Testis (tissue), 3 donors: ENCODE measurements around the gene WNT4. TPM values are rescaled to one million over a fixed set of nuclear protein-coding genes. Genes with fewer than 3 reads are reported as not detected.

ENCODE experiments used
- DNase-seq: peaks from one replicate; pipeline ENCODE4 v3.0.0-alpha.2; 2019
- H3K27ac ChIP-seq, 2 donors: fragments of 200-600 bp; sonication (generic); one replicate each; pipeline ENCODE4 v1.5.1; 2019
- H3K27me3 ChIP-seq: fragments of 200-600 bp; sonication (generic); one replicate; pipeline ENCODE4 v1.5.1; 2019
- H3K36me3 ChIP-seq: fragments of 200-600 bp; sonication (generic); one replicate; pipeline ENCODE4 v1.5.1; 2017; ENCODE audit warnings: low read depth; ENCODE audit errors: missing control alignments
- H3K4me1 ChIP-seq: fragments of 200-600 bp; sonication (generic); one replicate; pipeline ENCODE4 v1.5.1; 2019
- H3K4me3 ChIP-seq, 2 donors: fragments of 200-600 bp; sonication (generic); one replicate each; pipeline ENCODE4 v1.5.1; 2017 to 2019
- H3K9me3 ChIP-seq: fragments of 200-600 bp; sonication (generic); one replicate; pipeline ENCODE4 v1.5.1; 2017
- CTCF ChIP-seq, 3 experiments: fragments of 450-650 bp in 2 of 3; fragments of 200-600 bp in 1 of 3; sonication (generic) in 1 of 3; IDR thresholded peaks; one replicate each; pipeline ENCODE4 v1.5.1; 2016 to 2019; ENCODE audit warnings: antibody characterized with exemption in 3 of 3, mild to moderate bottlenecking in 2 of 3, moderate library complexity in 1 of 3
- POLR2A ChIP-seq: fragments of 450-650 bp; IDR thresholded peaks from one replicate; pipeline ENCODE4 v1.6.1; 2017; ENCODE audit warnings: antibody characterized with exemption, mild to moderate bottlenecking, moderate library complexity
- WGBS, 2 donors: methylation state at CpG; one replicate each; pipeline ENCODE4 v1.1.5; 2018; 5-methylcytosine and 5-hydroxymethylcytosine counted together
- intact Hi-C: fragments of 100-400 bp; cut with DNase I; formaldehyde crosslinking; loops from one replicate; pipeline ENCODE4 v1.15.1; 2023; ENCODE audit warnings: low total_unique reads
- polyA plus RNA-seq: library from polyadenylated mRNA; stranded (reverse); fragments of 350-450 nt; fragmentation: Illumina TruSeq; extraction: RNeasy Lipid Tissue Mini Kit (QIAGEN cat#74804); gene quantifications from one replicate; pipeline ENCODE4 v1.2.3, GENCODE V29; 2014; ENCODE audit warnings: low read depth, low replicate concordance; ENCODE audit not compliant: insufficient read depth
- total RNA-seq, 2 donors: library from RNA; depleted of rRNA; stranded (reverse); fragments of >200 nt; gene quantifications; one replicate each; pipeline ENCODE4 v1.2.3, GENCODE V29; 2016

Gene WNT4
- total and polyA plus RNA-seq, 3 donors from 2014 or later: 0.55 to 3.2 (median 0.74) TPM

GRCh38 chr1:22117851-22118250 is 25.0 kb downstream of the WNT4 start:
- no peak for TF ChIP-seq POLR2A
- TF ChIP-seq CTCF (IDR thresholded peaks at IDR 0.05): no peak
- Histone ChIP-seq H3K9me3 (no peaks in the 10 kb centered on the region), H3K27me3 (no peaks in the 10 kb centered on the region), H3K4me3 (no peak overlapping the region), H3K27ac (no peak overlapping the region), H3K4me1 (peaks cover 16% of the 10 kb centered on the region), H3K36me3 (no peaks in the 10 kb centered on the region)
- intact Hi-C loops: no loop called here
- peak; percentile 50 for DNase-seq
- WGBS, 2 donors: 63 to 77% methylated on average over 2 to 5 of the region's 5 CpGs

GRCh38 chr1:22117238-22117637 is 25.7 kb downstream of the WNT4 start:
- no peak for DNase-seq
- Histone ChIP-seq H3K4me3 (no peak overlapping the region), H3K27ac (no peak overlapping the region), H3K36me3 (no peaks in the 10 kb centered on the region), H3K27me3 (no peaks in the 10 kb centered on the region), H3K4me1 (peaks cover 16% of the 10 kb centered on the region), H3K9me3 (no peaks in the 10 kb centered on the region)
- TF ChIP-seq CTCF (IDR thresholded peaks at IDR 0.05) (no peak), POLR2A (no peak)
- WGBS, 2 donors: 43 to 62% methylated on average over 4 of the region's 4 CpGs
- intact Hi-C loops: no loop called here

GRCh38 chr1:22115286-22115685 is 27.6 kb downstream of the WNT4 start:
- Histone ChIP-seq H3K36me3 (no peaks in the 10 kb centered on the region), H3K4me1 (peaks cover 25% of the 10 kb centered on the region), H3K27ac (peak overlapping the region; percentile 24 to 51), H3K9me3 (no peaks in the 10 kb centered on the region), H3K4me3 (no peak overlapping the region), H3K27me3 (no peaks in the 10 kb centered on the region)
- TF ChIP-seq POLR2A: no peak
- TF ChIP-seq CTCF (IDR thresholded peaks at IDR 0.05): no peak
- 68 to 69% methylated on average over 5 to 6 of the region's 6 CpGs for WGBS, 2 donors
- intact Hi-C loops: no loop called here
- DNase-seq: no peak

- H3K4me3 ChIP-seq: no peak overlapping the region
- no peaks in the 10 kb centered on the region for H3K27me3 ChIP-seq
- TF ChIP-seq CTCF (IDR thresholded peaks at IDR 0.05) (no peak), POLR2A (no peak)
- no peaks in the 10 kb centered on the region for H3K36me3 ChIP-seq
- intact Hi-C loops: no loop called here
- peak; percentile 53 for DNase-seq
- 49 to 50% methylated on average over 12 to 18 of the region's 18 CpGs for WGBS, 2 donors
- H3K4me1 ChIP-seq: peaks cover 34% of the 10 kb centered on the region
- H3K9me3 ChIP-seq: no peaks in the 10 kb centered on the region
- peak overlapping the region; percentile 24 to 51 for H3K27ac ChIP-seq
Measured at GRCh38 chr1:22114083-22115012, 28.5 kb downstream of the WNT4 start.

- intact Hi-C loops: no loop called here
- peaks cover 52% of the 10 kb centered on the region for H3K4me1 ChIP-seq
- 82 to 85% methylated on average over 3 of the region's 3 CpGs for WGBS, 2 donors
- H3K36me3 ChIP-seq: no peaks in the 10 kb centered on the region
- no peak overlapping the region for H3K4me3 ChIP-seq
- no peak for DNase-seq
- no peak for TF ChIP-seq POLR2A
- TF ChIP-seq CTCF (IDR thresholded peaks at IDR 0.05): no peak
- no peak overlapping the region for H3K27ac ChIP-seq
- no peaks in the 10 kb centered on the region for H3K9me3 ChIP-seq
- H3K27me3 ChIP-seq: no peaks in the 10 kb centered on the region
Measured at GRCh38 chr1:22112554-22112953, 30.3 kb downstream of the WNT4 start.
